Caco-2 (cell line): ENCODE data around the gene DNM2. TPM values are rescaled to one million over a fixed set of nuclear protein-coding genes. Genes with fewer than 3 reads are reported as not detected.

Experiments used
- BruUV-seq: library from RNA; stranded (reverse); fragments of 400-500 nt; replicated peaks from 2 replicates; lab custom pipeline; 2021; lab: Mats Ljungman, UMichigan
- CTCF ChIA-PET: fragments of 300-600 bp; sonication (Branson Sonifier 250); formaldehyde crosslinking; loops from one replicate; lab custom pipeline; 2022; ENCODE audit warnings: antibody characterized with exemption; lab: Charles Lee
- POLR2A ChIA-PET: fragments of 300-600 bp; sonication (Branson Sonifier 250); formaldehyde crosslinking; loops from one replicate; lab custom pipeline; 2022; ENCODE audit warnings: antibody characterized with exemption; lab: Charles Lee
- DNase-seq, 2 experiments: peaks; one replicate each; pipeline versions ENCODE4 v3.0.0 to v3.0.0-alpha.2; 2020 to 2022
- H3K27me3 ChIP-seq: replicated peaks from 2 replicates; pipeline ENCODE4 v1.6.0; 2011; ENCODE audit warnings: low read length; ENCODE audit not compliant: control insufficient read depth, insufficient read depth
- H3K36me3 ChIP-seq: 2 replicates; pipeline ENCODE4 v1.5.1; 2011; ENCODE audit warnings: low read length; ENCODE audit not compliant: control insufficient read depth, insufficient read depth
- H3K4me1 ChIP-seq: fragments of 250-450 bp; sonication (Bioruptor Pico); 2 replicates; pipeline ENCODE4 v1.5.1; 2020; ENCODE audit warnings: mild to moderate bottlenecking
- H3K4me3 ChIP-seq: 2 replicates; pipeline ENCODE4 v1.5.1; 2011; ENCODE audit warnings: low read depth, mild to moderate bottlenecking, control low read depth, low read length
- H3K9me3 ChIP-seq: fragments of 250-450 bp; sonication (Bioruptor Pico); 2 replicates; pipeline ENCODE4 v1.5.1; 2020; ENCODE audit warnings: mild to moderate bottlenecking, moderate library complexity
- H3K27ac Mint-ChIP-seq: one replicate; pipeline ENCODE4 v1.8.0; 2022; ENCODE audit warnings: mixed read lengths; ENCODE audit not compliant: unreplicated experiment
- H3K27me3 Mint-ChIP-seq: one replicate; pipeline ENCODE4 v1.8.0; 2022; ENCODE audit warnings: mixed read lengths; ENCODE audit not compliant: insufficient read depth, unreplicated experiment
- H3K36me3 Mint-ChIP-seq: one replicate; pipeline ENCODE4 v1.8.0; 2022; ENCODE audit warnings: mild to moderate bottlenecking, mixed read lengths; ENCODE audit not compliant: insufficient read depth, unreplicated experiment
- H3K4me1 Mint-ChIP-seq: one replicate; pipeline ENCODE4 v1.8.0; 2022; ENCODE audit warnings: low read depth, mixed read lengths; ENCODE audit not compliant: unreplicated experiment
- H3K4me3 Mint-ChIP-seq: one replicate; pipeline ENCODE4 v1.8.0; 2022; ENCODE audit warnings: mild to moderate bottlenecking, moderate library complexity, mixed read lengths; ENCODE audit not compliant: unreplicated experiment
- H3K9me3 Mint-ChIP-seq: one replicate; pipeline ENCODE4 v1.8.0; 2022; ENCODE audit warnings: mixed read lengths; ENCODE audit not compliant: unreplicated experiment
- CTCF ChIP-seq, 2 experiments: fragments of 200-600 bp in 1 of 2; IDR thresholded peaks; 1 replicate in 1 of 2; 2 replicates in 1 of 2; pipeline versions ENCODE4 v1.5.1 to v1.8.0; 2011 to 2022; ENCODE audit warnings: antibody characterized with exemption in 1 of 2, control low read depth in 1 of 2, inconsistent platforms in 1 of 2, low read depth in 1 of 2, low read length in 1 of 2, mild to moderate bottlenecking in 1 of 2, moderate library complexity in 1 of 2; ENCODE audit not compliant: insufficient read depth in 1 of 2, severe bottlenecking in 1 of 2, unreplicated experiment in 1 of 2
- intact Hi-C: fragments of 100-400 bp; cut with micrococcal nuclease; formaldehyde crosslinking; loops from one replicate; pipeline ENCODE4 v1.10.0; 2022; ENCODE audit not compliant: unreplicated experiment
- total RNA-seq: library from RNA; stranded (reverse); gene quantifications from 2 replicates; pipeline ENCODE4 v1.2.3, GENCODE V29; 2022

The DNM2 gene
- total RNA-seq, 1 experiment from 2014 or later, result 137 TPM

- BruUV-seq, result no TSS peak
- no peak overlapping the region for H3K4me3 ChIP-seq
- no peaks in the 10 kb centered on the region for H3K9me3 ChIP-seq
- ChIA-PET CTCF (interaction anchor here (0.6 to 1.0 kb wide), 2 partner anchors 12 to 45 kb away, joined by 3 read pairs; no protein-coding TSS in a partner anchor), POLR2A (interaction anchor here (0.9 kb wide), 1 partner anchor 10 kb away, joined by 5 read pairs; the partner anchor contains the start of gene TMED1)
- H3K27me3 Mint-ChIP-seq, result no peaks in the 10 kb centered on the region
- no peak for DNase-seq
- no peaks in the 10 kb centered on the region for H3K36me3 Mint-ChIP-seq
- no peaks in the 10 kb centered on the region for H3K9me3 Mint-ChIP-seq
- no peaks in the 10 kb centered on the region for H3K27me3 ChIP-seq
- H3K4me1 Mint-ChIP-seq, result no peaks in the 10 kb centered on the region
- intact Hi-C loops, result no loop called here
- H3K4me1 ChIP-seq, result no peaks in the 10 kb centered on the region
- H3K27ac Mint-ChIP-seq, result no peak overlapping the region
- H3K4me3 Mint-ChIP-seq, result no peak overlapping the region
- TF ChIP-seq CTCF (IDR thresholded peaks at IDR 0.05; ENCODE audit: insufficient read depth in 1 of 2, low read depth in 1 of 2, low read length in 1 of 2, severe bottlenecking in 1 of 2, unreplicated experiment in 1 of 2), result no peak
- no peaks in the 10 kb centered on the region for H3K36me3 ChIP-seq
These were observed 128.8 kb downstream of the DNM2 start for GRCh38 chr19:10846500-10847202.

- Histone ChIP-seq H3K4me1 (no peaks in the 10 kb centered on the region), H3K9me3 (no peaks in the 10 kb centered on the region), H3K27me3 (no peaks in the 10 kb centered on the region), H3K4me3 (no peak within 1 kb of the TSS), H3K36me3 (no peaks in the 10 kb centered on the region)
- H3K4me1 Mint-ChIP-seq, result no peaks in the 10 kb centered on the region
- ChIA-PET CTCF (no interaction called here), POLR2A (no interaction called here)
- intact Hi-C loops, result no loop called here
- no peak for TF ChIP-seq CTCF (IDR thresholded peaks at IDR 0.05; ENCODE audit: insufficient read depth in 1 of 2, low read depth in 1 of 2, low read length in 1 of 2, severe bottlenecking in 1 of 2, unreplicated experiment in 1 of 2)
- BruUV-seq, result no TSS peak
- no peaks in the 10 kb centered on the region for H3K9me3 Mint-ChIP-seq
- no peak for DNase-seq
- no peaks in the 10 kb centered on the region for H3K36me3 Mint-ChIP-seq
- no peak within 1 kb of the TSS for H3K27ac Mint-ChIP-seq
- H3K27me3 Mint-ChIP-seq, result no peaks in the 10 kb centered on the region
- no peak within 1 kb of the TSS for H3K4me3 Mint-ChIP-seq
These were observed 130.5 kb downstream of the DNM2 start, which contains the start of gene C19orf38 for GRCh38 chr19:10848230-10848856. TSS of gene C19orf38 (plus strand) at chr19:10848415. CDS start at chr19:10848509, 94 bp downstream.

GRCh38 chr19:10850631-10851030 lies 132.8 kb downstream of the DNM2 start:
- H3K9me3 Mint-ChIP-seq, result no peaks in the 10 kb centered on the region
- POLR2A ChIA-PET, result no interaction called here

More at GRCh38 chr19:10850631-10851030, 132.8 kb downstream of the DNM2 start:
- DNase-seq, result no peak
- H3K27me3 ChIP-seq, result no peaks in the 10 kb centered on the region
- Mint-ChIP-seq H3K27me3 (no peaks in the 10 kb centered on the region), H3K4me3 (no peak overlapping the region), H3K36me3 (no peaks in the 10 kb centered on the region), H3K27ac (no peak overlapping the region), H3K4me1 (no peaks in the 10 kb centered on the region)
- BruUV-seq, result no TSS peak
- intact Hi-C loops, result no loop called here
- no peaks in the 10 kb centered on the region for H3K4me1 ChIP-seq
- no peaks in the 10 kb centered on the region for H3K36me3 ChIP-seq
- no peak overlapping the region for H3K4me3 ChIP-seq
- CTCF ChIA-PET, result interaction anchor here (2.0 kb wide), 1 partner anchor 14 kb away, joined by 6 read pairs; no protein-coding TSS in a partner anchor
- H3K9me3 ChIP-seq, result no peaks in the 10 kb centered on the region
- TF ChIP-seq CTCF (IDR thresholded peaks at IDR 0.05; ENCODE audit: insufficient read depth in 1 of 2, low read depth in 1 of 2, low read length in 1 of 2, severe bottlenecking in 1 of 2, unreplicated experiment in 1 of 2), result no peak
